WTC11 (cell line): Measurements from ENCODE around the gene ST6GALNAC2. TPM values are rescaled to one million over a fixed set of nuclear protein-coding genes. Genes with fewer than 3 reads are reported as not detected.

Experiments used
- ATAC-seq: fragments of 200-7000 bp; cut with Tn5 transposase; 2 replicates; pipeline ENCODE4 v1.10.0; 2021; ENCODE audit warnings: mild to moderate bottlenecking, moderate library complexity
- CTCF ChIA-PET: fragments of 300-600 bp; sonication (Branson Sonifier 250); formaldehyde crosslinking; loops from one replicate; lab custom pipeline; 2021; ENCODE audit warnings: antibody characterized with exemption; lab: Charles Lee
- POLR2A ChIA-PET: fragments of 350-600 bp; sonication (Branson Sonifier 250); formaldehyde crosslinking; loops from one replicate; lab custom pipeline; 2021; ENCODE audit warnings: antibody characterized with exemption; lab: Charles Lee
- DNase-seq: peaks from one replicate; pipeline ENCODE4 v3.0.0; 2021; ENCODE audit warnings: low spot score
- H3K27ac Mint-ChIP-seq: 2 replicates; pipeline ENCODE4 v1.8.0; 2021; ENCODE audit warnings: mixed read lengths
- H3K27me3 Mint-ChIP-seq: 2 replicates; pipeline ENCODE4 v1.8.0; 2021; ENCODE audit warnings: low read depth, mild to moderate bottlenecking, moderate library complexity, mixed read lengths
- H3K36me3 Mint-ChIP-seq: 2 replicates; pipeline ENCODE4 v1.8.0; 2021; ENCODE audit warnings: mixed read lengths
- H3K4me1 Mint-ChIP-seq: 2 replicates; pipeline ENCODE4 v1.8.0; 2022; ENCODE audit warnings: mixed read lengths
- H3K4me3 Mint-ChIP-seq: 2 replicates; pipeline ENCODE4 v1.8.0; 2021; ENCODE audit warnings: mild to moderate bottlenecking, moderate library complexity, mixed read lengths
- H3K9me3 Mint-ChIP-seq: 2 replicates; pipeline ENCODE4 v1.8.0; 2021; ENCODE audit warnings: mixed read lengths
- ATF3 ChIP-seq: sonication (generic); formaldehyde crosslinking; conservative IDR thresholded peaks from 2 replicates; pipeline ENCODE4 v1.8.1; 2022; ENCODE audit warnings: mild to moderate bottlenecking, missing genetic modification reagents
- CBFB ChIP-seq: sonication (generic); formaldehyde crosslinking; IDR thresholded peaks from 2 replicates; pipeline ENCODE4 v1.8.1; 2022; ENCODE audit warnings: mild to moderate bottlenecking, low read depth, missing genetic modification reagents
- CDX4 ChIP-seq: fragments of 250-450 bp; sonication (Bioruptor Pico); IDR thresholded peaks from 2 replicates; pipeline ENCODE4 v1.9.0; 2021; ENCODE audit warnings: moderate library complexity, mild to moderate bottlenecking, inconsistent platforms, borderline replicate concordance
- E2F5 ChIP-seq: sonication (generic); formaldehyde crosslinking; IDR thresholded peaks from 2 replicates; pipeline ENCODE4 v1.8.1; 2022; ENCODE audit warnings: mild to moderate bottlenecking, moderate library complexity, missing genetic modification reagents
- ERG ChIP-seq: fragments of 250-450 bp; sonication (Bioruptor Pico); IDR thresholded peaks from 2 replicates; pipeline ENCODE4 v1.8.0; 2021; ENCODE audit warnings: mild to moderate bottlenecking
- FOXP1 ChIP-seq: sonication (generic); formaldehyde crosslinking; IDR thresholded peaks from 2 replicates; pipeline ENCODE4 v1.8.0; 2022; ENCODE audit warnings: missing genetic modification reagents, mild to moderate bottlenecking, moderate library complexity, borderline replicate concordance
- FOXP4 ChIP-seq: sonication (generic); formaldehyde crosslinking; IDR thresholded peaks from 2 replicates; pipeline ENCODE4 v1.8.0; 2022; ENCODE audit warnings: mild to moderate bottlenecking, missing genetic modification reagents
- GTF2I ChIP-seq: fragments of 250-450 bp; sonication (Bioruptor Pico); conservative IDR thresholded peaks from 2 replicates; pipeline ENCODE4 v1.4.0; 2021; ENCODE audit warnings: mild to moderate bottlenecking
- IRF2 ChIP-seq: sonication (generic); formaldehyde crosslinking; IDR thresholded peaks from 2 replicates; pipeline ENCODE4 v1.8.0; 2022; ENCODE audit warnings: low read depth, missing genetic modification reagents, borderline replicate concordance
- JUN ChIP-seq: sonication (generic); formaldehyde crosslinking; IDR thresholded peaks from 2 replicates; pipeline ENCODE4 v1.8.0; 2023; ENCODE audit warnings: mild to moderate bottlenecking, missing genetic modification reagents
- MLX ChIP-seq: sonication (generic); formaldehyde crosslinking; IDR thresholded peaks from 2 replicates; pipeline ENCODE4 v1.8.1; 2023; ENCODE audit warnings: mild to moderate bottlenecking, missing genetic modification reagents, moderate library complexity
- MYBL2 ChIP-seq: sonication (generic); formaldehyde crosslinking; IDR thresholded peaks from 2 replicates; pipeline ENCODE4 v1.8.1; 2023; ENCODE audit warnings: mild to moderate bottlenecking, moderate library complexity, missing genetic modification reagents
- NR3C1 ChIP-seq: sonication (generic); formaldehyde crosslinking; conservative IDR thresholded peaks from 2 replicates; pipeline ENCODE4 v1.8.1; 2023; ENCODE audit warnings: low read depth, mild to moderate bottlenecking, missing genetic modification reagents
- PREB ChIP-seq: sonication (generic); formaldehyde crosslinking; IDR thresholded peaks from 2 replicates; pipeline ENCODE4 v1.8.1; 2022; ENCODE audit warnings: mild to moderate bottlenecking, missing genetic modification reagents, moderate library complexity, borderline replicate concordance
- RELA ChIP-seq: sonication (generic); formaldehyde crosslinking; IDR thresholded peaks from 2 replicates; pipeline ENCODE4 v1.8.1; 2022; ENCODE audit warnings: missing genetic modification reagents, mild to moderate bottlenecking, borderline replicate concordance
- STAT6 ChIP-seq: sonication (generic); formaldehyde crosslinking; conservative IDR thresholded peaks from 2 replicates; pipeline ENCODE4 v1.8.1; 2023; ENCODE audit warnings: mild to moderate bottlenecking, low read depth, missing genetic modification reagents, moderate library complexity
- TP53 ChIP-seq: sonication (generic); formaldehyde crosslinking; IDR thresholded peaks from 2 replicates; pipeline ENCODE4 v1.8.1; 2023; ENCODE audit warnings: mild to moderate bottlenecking, missing genetic modification reagents
- ZNF232 ChIP-seq: sonication (generic); formaldehyde crosslinking; IDR thresholded peaks from 2 replicates; pipeline ENCODE4 v1.8.0; 2022; ENCODE audit warnings: mild to moderate bottlenecking, missing genetic modification reagents
- ZNF416 ChIP-seq: fragments of 250-450 bp; sonication (Bioruptor Pico); IDR thresholded peaks from 2 replicates; pipeline ENCODE4 v1.9.0; 2021; ENCODE audit warnings: mild to moderate bottlenecking, inconsistent platforms
- ZNF423 ChIP-seq: fragments of 250-450 bp; sonication (Bioruptor Pico); IDR thresholded peaks from 2 replicates; pipeline ENCODE4 v2.1.2; 2022; ENCODE audit warnings: mild to moderate bottlenecking, moderate library complexity
- ZSCAN18 ChIP-seq: fragments of 250-450 bp; sonication (Bioruptor Pico); IDR thresholded peaks from 2 replicates; pipeline ENCODE4 v2.1.2; 2022; ENCODE audit warnings: mild to moderate bottlenecking, moderate library complexity
- total RNA-seq: library from RNA; stranded (reverse); gene quantifications from 3 replicates; pipeline ENCODE4 v1.2.3, GENCODE V29; 2021

Gene ST6GALNAC2
- total RNA-seq, 1 experiment from 2014 or later, result not detected

- Mint-ChIP-seq H3K36me3 (no peaks in the 10 kb centered on the region), H3K9me3 (no peaks in the 10 kb centered on the region), H3K27ac (no peak overlapping the region), H3K27me3 (peaks cover 9% of the 10 kb centered on the region), H3K4me3 (no peak overlapping the region), H3K4me1 (peaks cover 28% of the 10 kb centered on the region)
- ChIA-PET CTCF (interaction anchor here (0.6 to 5.4 kb wide), 10 partner anchors 12 to 179 kb away, joined by 3 to 81 read pairs (median 10); no protein-coding TSS in a partner anchor), POLR2A (interaction anchor here (1.4 kb wide), 1 partner anchor 13 kb away, joined by 4 read pairs; no protein-coding TSS in a partner anchor)
- TF ChIP-seq GTF2I (CRISPR knock-in tag) (no peak), ZNF423 (no peak), PREB (CRISPR knock-in tag) (no peak), ATF3 (CRISPR knock-in tag) (no peak), RELA (no peak), CBFB (CRISPR knock-in tag) (no peak), FOXP1 (CRISPR knock-in tag) (no peak), NR3C1 (CRISPR knock-in tag) (no peak), ZSCAN18 (CRISPR knock-in tag) (no peak), IRF2 (CRISPR knock-in tag) (no peak), MLX (CRISPR knock-in tag) (no peak), CDX4 (CRISPR knock-in tag) (no peak), JUN (CRISPR knock-in tag) (no peak)
- ATAC-seq (no peak), DNase-seq (no peak)
These were observed 40.9 kb downstream of the ST6GALNAC2 start for GRCh38 chr17:76544546-76545365.

GRCh38 chr17:76543826-76544545 is 41.7 kb downstream of the ST6GALNAC2 start:
- no peak overlapping the region for H3K27ac Mint-ChIP-seq
- CTCF ChIA-PET, result interaction anchor here (0.6 to 5.4 kb wide), 11 partner anchors 9 to 178 kb away, joined by 3 to 81 read pairs (median 6); no protein-coding TSS in a partner anchor
- H3K9me3 Mint-ChIP-seq, result no peaks in the 10 kb centered on the region
- H3K4me3 Mint-ChIP-seq, result no peak overlapping the region
- DNase-seq (no peak), ATAC-seq (no peak)
- H3K27me3 Mint-ChIP-seq, result peaks cover 17% of the 10 kb centered on the region
- H3K4me1 Mint-ChIP-seq, result peaks cover 36% of the 10 kb centered on the region
- H3K36me3 Mint-ChIP-seq, result no peaks in the 10 kb centered on the region; the same call in 1 of the 2 replicates
- POLR2A ChIA-PET, result interaction anchor here (0.6 to 1.4 kb wide), 2 partner anchors 14 to 45 kb away, joined by 3 to 4 read pairs; no protein-coding TSS in a partner anchor
- TF ChIP-seq FOXP4 (CRISPR knock-in tag), result no peak
- no peak for TF ChIP-seq ZNF416 (CRISPR knock-in tag)
- TF ChIP-seq ERG (CRISPR knock-in tag), result no peak
- TF ChIP-seq MYBL2 (CRISPR knock-in tag), result no peak
- TF ChIP-seq E2F5 (CRISPR knock-in tag), result no peak
- no peak for TF ChIP-seq TP53 (CRISPR knock-in tag)
- TF ChIP-seq ZNF232 (CRISPR knock-in tag), result no peak
- TF ChIP-seq STAT6 (CRISPR knock-in tag), result no peak
- TF ChIP-seq ZNF423, result no peak
